Measurements from ENCODE around the gene ZNF710.

Gene ZNF710

DNA sequence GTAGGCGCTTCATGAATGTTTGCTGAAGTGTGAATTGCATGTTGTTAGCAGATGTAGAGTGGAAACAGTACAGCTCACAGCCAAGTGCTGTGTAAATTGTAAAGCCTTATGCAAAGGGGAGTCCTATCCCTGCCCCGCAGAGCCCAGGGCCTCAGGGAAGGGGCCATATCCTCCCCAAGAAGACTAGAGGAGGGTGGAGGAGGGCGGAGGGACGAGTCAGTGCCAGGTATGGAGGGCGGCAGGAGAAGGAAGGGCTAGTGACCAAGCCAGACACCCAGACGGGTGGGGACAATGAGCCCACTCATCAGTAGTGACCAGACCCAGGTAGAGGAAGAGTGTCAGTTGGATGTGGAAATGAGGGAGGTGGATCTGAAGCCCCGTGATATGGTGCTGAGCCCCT is 45.2 kb downstream of the ZNF710 start:
- in situ Hi-C loops (cut with MboI; ENCODE audit: low pct_unique_long_range_greater_than_20kb, low sequenced_read_pairs, unreplicated experiment): no loop called here
- no peak for DNase-seq (ENCODE audit: low spot score)

DNA sequence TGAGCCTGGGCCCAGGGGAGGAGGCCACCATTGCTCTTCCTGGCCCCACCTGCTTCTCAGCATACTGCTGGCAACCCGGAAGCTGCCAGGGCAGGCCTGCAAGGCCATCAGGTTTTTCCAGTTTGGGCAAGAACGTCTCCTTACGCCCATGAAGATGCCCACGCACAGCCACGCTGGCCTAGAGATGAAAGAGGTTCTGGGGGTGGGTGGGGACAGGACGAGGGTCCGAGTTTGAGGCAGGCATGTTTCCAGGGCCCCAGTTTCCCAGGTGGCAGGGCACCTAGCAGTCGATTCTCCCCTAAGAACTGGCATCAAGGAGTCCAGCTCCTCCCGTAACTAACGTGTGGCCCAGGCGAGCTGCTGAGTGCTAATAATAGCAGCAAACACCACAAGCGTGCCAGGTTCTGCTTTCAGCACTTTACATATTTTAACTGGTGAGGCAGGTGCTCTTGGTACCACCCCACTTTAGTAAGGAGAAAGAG is 45.8 kb downstream of the ZNF710 start:
- TF ChIP-seq, protein P1, sequence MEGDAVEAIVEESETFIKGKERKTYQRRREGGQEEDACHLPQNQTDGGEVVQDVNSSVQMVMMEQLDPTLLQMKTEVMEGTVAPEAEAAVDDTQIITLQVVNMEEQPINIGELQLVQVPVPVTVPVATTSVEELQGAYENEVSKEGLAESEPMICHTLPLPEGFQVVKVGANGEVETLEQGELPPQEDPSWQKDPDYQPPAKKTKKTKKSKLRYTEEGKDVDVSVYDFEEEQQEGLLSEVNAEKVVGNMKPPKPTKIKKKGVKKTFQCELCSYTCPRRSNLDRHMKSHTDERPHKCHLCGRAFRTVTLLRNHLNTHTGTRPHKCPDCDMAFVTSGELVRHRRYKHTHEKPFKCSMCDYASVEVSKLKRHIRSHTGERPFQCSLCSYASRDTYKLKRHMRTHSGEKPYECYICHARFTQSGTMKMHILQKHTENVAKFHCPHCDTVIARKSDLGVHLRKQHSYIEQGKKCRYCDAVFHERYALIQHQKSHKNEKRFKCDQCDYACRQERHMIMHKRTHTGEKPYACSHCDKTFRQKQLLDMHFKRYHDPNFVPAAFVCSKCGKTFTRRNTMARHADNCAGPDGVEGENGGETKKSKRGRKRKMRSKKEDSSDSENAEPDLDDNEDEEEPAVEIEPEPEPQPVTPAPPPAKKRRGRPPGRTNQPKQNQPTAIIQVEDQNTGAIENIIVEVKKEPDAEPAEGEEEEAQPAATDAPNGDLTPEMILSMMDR (IDR thresholded peaks at IDR 0.05; ENCODE audit: extremely low read depth, insufficient read depth, missing control alignments): no peak
- in situ Hi-C loops (cut with MboI; ENCODE audit: low pct_unique_long_range_greater_than_20kb, low sequenced_read_pairs, unreplicated experiment): no loop called here
- DNase-seq (ENCODE audit: low spot score): peak; percentile 58

More for the DNA sequence above, 45.2 kb downstream of the ZNF710 start:
- TF ChIP-seq, protein P1 (IDR thresholded peaks at IDR 0.05; ENCODE audit: extremely low read depth, insufficient read depth, missing control alignments): no peak

DNA sequence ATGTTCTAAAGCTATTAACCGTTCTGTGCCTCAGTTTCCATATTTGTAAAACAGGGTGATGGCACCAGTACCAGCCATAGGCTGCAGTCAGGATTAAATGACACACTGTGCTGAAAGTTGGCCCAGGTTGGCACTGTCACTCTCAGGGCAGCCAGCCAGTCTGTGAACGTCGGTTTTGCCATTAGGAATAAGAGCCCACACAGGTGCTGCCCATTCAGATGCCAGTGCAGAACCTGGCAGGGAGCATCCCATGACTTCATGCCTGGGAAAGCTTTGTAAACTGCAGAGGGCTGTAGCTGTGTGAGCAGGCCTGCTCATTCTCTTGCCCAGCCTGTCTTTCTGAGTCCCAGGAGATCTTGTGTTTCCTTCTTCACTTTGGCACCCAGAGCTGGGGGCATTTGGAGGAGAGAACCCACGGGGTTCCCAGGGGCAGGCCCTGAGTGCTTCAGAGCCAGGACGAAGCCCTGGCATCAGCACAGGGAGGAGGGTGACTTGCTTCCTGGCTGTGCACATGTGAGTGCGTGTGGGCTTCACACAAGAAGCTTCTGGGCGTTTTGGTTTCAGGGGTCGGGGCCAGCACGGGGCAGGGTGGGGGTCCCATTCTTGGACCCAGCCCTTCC is 46.9 kb downstream of the ZNF710 start:
- in situ Hi-C loops (cut with MboI; ENCODE audit: low pct_unique_long_range_greater_than_20kb, low sequenced_read_pairs, unreplicated experiment): no loop called here
- DNase-seq (ENCODE audit: low spot score): no peak
- TF ChIP-seq, protein P1 (IDR thresholded peaks at IDR 0.05; ENCODE audit: extremely low read depth, insufficient read depth, missing control alignments): no peak

DNA sequence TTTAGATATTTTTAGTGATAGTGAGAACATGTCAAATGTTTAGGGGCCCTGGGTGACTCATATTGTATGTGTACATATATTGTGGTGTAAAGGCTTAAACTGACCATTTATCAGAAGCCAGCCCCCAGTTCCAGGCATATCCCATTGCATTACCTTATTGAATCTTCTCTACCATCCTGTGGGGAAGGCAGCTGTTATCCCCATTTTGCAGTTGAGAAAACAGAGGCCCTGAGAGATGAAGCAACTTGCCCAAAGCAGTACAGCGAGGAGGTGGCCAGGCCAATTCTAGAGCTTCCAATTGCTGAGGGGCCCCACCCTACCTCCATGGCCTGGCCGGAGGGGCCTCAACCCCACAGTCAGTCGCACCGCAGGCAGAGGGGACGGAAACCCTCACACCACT is 47.9 kb downstream of the ZNF710 start:
- DNase-seq (ENCODE audit: low spot score): no peak
- in situ Hi-C loops (cut with MboI; ENCODE audit: low pct_unique_long_range_greater_than_20kb, low sequenced_read_pairs, unreplicated experiment): no loop called here

DNA sequence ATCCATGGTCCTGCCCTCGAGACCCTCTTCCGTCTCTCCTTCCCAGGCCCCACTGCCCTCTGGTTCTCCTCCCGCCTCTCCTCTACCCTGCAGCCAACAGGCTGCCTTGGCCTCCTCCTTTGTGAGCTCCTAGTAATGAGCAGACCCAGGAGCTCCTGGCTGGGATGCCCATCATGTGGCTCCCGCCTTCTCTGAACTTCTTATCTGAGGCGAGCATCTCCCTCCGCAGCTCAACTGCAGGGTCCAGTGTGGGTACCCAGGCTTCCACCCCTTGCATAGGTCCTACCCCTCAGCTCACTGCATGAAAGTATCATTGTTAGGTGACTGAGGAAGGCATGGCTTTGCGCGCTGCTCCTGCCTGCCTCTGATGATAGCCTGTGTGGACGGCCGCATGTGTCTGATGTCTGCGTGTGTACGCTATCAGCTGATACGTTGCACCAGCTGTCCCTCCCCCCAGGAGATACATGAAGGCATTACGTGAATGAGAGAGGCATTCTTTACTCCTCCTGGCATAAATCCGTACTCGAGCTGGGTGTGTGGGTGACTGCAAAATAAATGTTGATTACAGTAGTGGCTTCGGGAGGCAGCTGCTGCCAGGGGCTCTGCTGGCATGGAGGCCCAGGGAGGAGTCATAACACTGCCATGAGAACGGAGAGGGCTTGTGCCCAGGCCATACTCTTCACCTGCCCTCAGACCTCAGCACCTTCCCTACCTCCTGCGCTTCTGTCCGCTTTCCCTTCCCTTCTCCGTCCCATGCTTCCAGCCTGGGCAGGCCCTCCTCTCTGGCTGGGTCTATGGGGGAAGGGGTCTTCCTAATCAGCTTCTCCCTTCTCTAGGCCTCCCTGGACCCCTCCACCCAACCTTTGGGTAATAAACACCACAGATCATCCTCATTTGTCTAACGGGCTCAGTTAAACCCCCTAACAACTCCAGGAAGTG is 48.8 kb downstream of the ZNF710 start:
- TF ChIP-seq, protein P1 (IDR thresholded peaks at IDR 0.05; ENCODE audit: extremely low read depth, insufficient read depth, missing control alignments): no peak
- DNase-seq (ENCODE audit: low spot score): no peak
- in situ Hi-C loops (cut with MboI; ENCODE audit: low pct_unique_long_range_greater_than_20kb, low sequenced_read_pairs, unreplicated experiment): no loop called here

More for the DNA sequence above, 47.9 kb downstream of the ZNF710 start:
- TF ChIP-seq, protein P1 (IDR thresholded peaks at IDR 0.05; ENCODE audit: extremely low read depth, insufficient read depth, missing control alignments): no peak

DNA sequence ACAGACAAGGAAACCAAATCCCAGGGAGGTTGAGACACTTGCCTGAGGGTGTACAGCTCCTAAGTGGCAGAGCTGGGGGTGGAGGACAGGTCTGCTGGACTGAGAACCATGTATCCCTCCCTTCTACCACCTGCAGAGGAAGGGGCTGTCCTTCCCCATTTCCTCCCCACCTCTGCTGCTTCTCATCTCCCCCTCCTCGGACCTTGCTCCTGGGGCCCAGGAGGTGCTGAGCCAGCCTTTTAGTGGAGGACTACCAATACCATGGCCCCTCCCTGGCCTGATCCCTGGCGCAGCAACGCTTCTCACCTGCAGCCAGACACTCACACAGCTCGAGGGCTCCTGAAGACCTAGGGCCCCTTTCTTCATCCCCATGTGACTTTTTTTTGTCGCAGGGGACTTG is 50.8 kb downstream of the ZNF710 start:
- no peak for DNase-seq (ENCODE audit: low spot score)
- TF ChIP-seq, protein P1 (IDR thresholded peaks at IDR 0.05; ENCODE audit: extremely low read depth, insufficient read depth, missing control alignments): no peak
- in situ Hi-C loops (cut with MboI; ENCODE audit: low pct_unique_long_range_greater_than_20kb, low sequenced_read_pairs, unreplicated experiment): no loop called here

Measured in GM13977 (cell line).